K562 (cell line): Measurements from ENCODE around the gene CFAP157. TPM values are rescaled to one million over a fixed set of nuclear protein-coding genes. Genes with fewer than 3 reads are reported as not detected.

ENCODE experiments used
- ATAC-seq: fragments of 200-7000 bp; cut with Tn5 transposase; 3 replicates; pipeline ENCODE4 v1.9.1; 2020; ENCODE audit warnings: moderate library complexity
- BruUV-seq: library from RNA; stranded (reverse); fragments of 400-500 nt; replicated peaks from 2 replicates; lab custom pipeline; 2021; lab: Mats Ljungman, UMichigan
- CTCF ChIA-PET: fragments of 300-600 bp; formaldehyde crosslinking; extraction: SDS; loops from one replicate; lab custom pipeline; 2021; ENCODE audit warnings: low intra/inter-chr PET ratio; lab: Yijun Ruan, JAX
- POLR2A ChIA-PET: fragments of 300-600, 350-650 bp; sonication (Branson Sonifier 250); formaldehyde crosslinking; extraction: SDS; loops from one replicate; lab custom pipeline; 2021; ENCODE audit warnings: antibody characterized with exemption, inconsistent platforms; lab: Yijun Ruan, JAX
- DNase-seq, 4 experiments: peaks; one replicate each; pipeline versions ENCODE4 v3.0.0 to v3.0.0-alpha.2; 2011 to 2018; ENCODE audit warnings: low spot score in 3 of 4, mixed read lengths in 3 of 4; ENCODE audit errors: extremely low read depth in 1 of 4
- FAIRE-seq: peaks from 2 replicates; lab custom pipeline; 2011; peaks lifted over from hg19 to GRCh38; lab: Jason Lieb, UNC
- H2AFZ ChIP-seq: 2 replicates; pipeline ENCODE4 v1.6.0; 2011; ENCODE audit warnings: low read depth, low read length, control low read depth, inconsistent platforms
- H3K27ac ChIP-seq: fragments of 200-600 bp; 3 replicates; pipeline ENCODE4 v1.8.0; 2011; ENCODE audit warnings: low read depth, mild to moderate bottlenecking, control low read depth, inconsistent platforms, low read length, moderate library complexity, mixed read lengths; ENCODE audit errors: extremely low read depth
- H3K27me3 ChIP-seq, 2 experiments: fragments of 300-600 bp in 1 of 2; 2 replicates in 1 of 2; 3 replicates in 1 of 2; pipeline versions ENCODE4 v1.6.0 to v1.8.0; 2011; ENCODE audit warnings: inconsistent platforms in 2 of 2, low read length in 2 of 2, mild to moderate bottlenecking in 1 of 2, mixed read lengths in 1 of 2, moderate library complexity in 1 of 2; ENCODE audit not compliant: control insufficient read depth in 2 of 2, insufficient read depth in 2 of 2
- H3K36me3 ChIP-seq: fragments of 300-600 bp; 3 replicates; pipeline ENCODE4 v1.8.0; 2011; ENCODE audit warnings: mild to moderate bottlenecking, low read length, inconsistent platforms; ENCODE audit not compliant: control insufficient read depth, insufficient read depth
- H3K4me1 ChIP-seq, 2 experiments: fragments of 200-600 bp in 1 of 2; replicated peaks in 1 of 2; 2 replicates in 1 of 2; 3 replicates in 1 of 2; pipeline versions ENCODE4 v1.5.1 to v1.8.0; 2011; ENCODE audit warnings: inconsistent platforms in 2 of 2, low read length in 2 of 2, mild to moderate bottlenecking in 1 of 2, mixed read lengths in 1 of 2, moderate library complexity in 1 of 2; ENCODE audit not compliant: control insufficient read depth in 2 of 2, insufficient read depth in 2 of 2
- H3K4me2 ChIP-seq: 2 replicates; pipeline ENCODE4 v1.6.1; 2011; ENCODE audit warnings: low read length, control low read depth, inconsistent platforms, mixed read lengths; ENCODE audit not compliant: insufficient read depth
- H3K4me3 ChIP-seq: fragments of 200-600 bp; sonication (generic), shearing (Covaris generic); 2 replicates; pipeline ENCODE4 v1.5.1; 2016; ENCODE audit warnings: control low read depth, inconsistent platforms
- H3K79me2 ChIP-seq: fragments of 200-600 bp; 3 replicates; pipeline ENCODE4 v1.8.0; 2011; ENCODE audit warnings: low read length, inconsistent platforms; ENCODE audit not compliant: control insufficient read depth, insufficient read depth
- H3K9ac ChIP-seq, 2 experiments: 2 replicates each; pipeline versions ENCODE4 v1.6.0 to v1.6.1; 2011; ENCODE audit warnings: low read depth in 2 of 2, low read length in 2 of 2, control low read depth in 1 of 2, inconsistent platforms in 1 of 2, mild to moderate bottlenecking in 1 of 2, mixed read lengths in 1 of 2; ENCODE audit not compliant: insufficient read depth in 1 of 2
- H3K9me1 ChIP-seq: one replicate; pipeline ENCODE4 v1.6.0; 2011; ENCODE audit warnings: inconsistent platforms, mild to moderate bottlenecking, low read length, moderate library complexity; ENCODE audit not compliant: control insufficient read depth, insufficient read depth
- H3K9me3 ChIP-seq: replicated peaks from 2 replicates; pipeline ENCODE4 v1.5.1; 2011; ENCODE audit warnings: low read depth, low read length, inconsistent platforms; ENCODE audit not compliant: control insufficient read depth, insufficient read depth
- H4K20me1 ChIP-seq: replicated peaks from 2 replicates; pipeline ENCODE4 v1.6.1; 2011; ENCODE audit warnings: low read length, inconsistent platforms, mixed read lengths; ENCODE audit not compliant: control insufficient read depth, insufficient read depth
- CCAR2 ChIP-seq: fragments of 200-400 bp; formaldehyde crosslinking; IDR thresholded peaks from 2 replicates; pipeline ENCODE4 v1.6.1; 2017; ENCODE audit warnings: mild to moderate bottlenecking, low read depth, low read length
- CTBP1 ChIP-seq: fragments of 450-650 bp; IDR thresholded peaks from 2 replicates; pipeline ENCODE4 v1.6.1; 2016; ENCODE audit warnings: borderline replicate concordance
- CXXC5 ChIP-seq: fragments of 250-450 bp; sonication (Bioruptor Pico); IDR thresholded peaks from 2 replicates; pipeline ENCODE4 v1.8.0; 2022; ENCODE audit warnings: inconsistent platforms, mild to moderate bottlenecking, moderate library complexity
- ELF4 ChIP-seq: fragments of 450-650 bp; formaldehyde crosslinking; IDR thresholded peaks from 2 replicates; pipeline ENCODE4 v1.4.0; 2022; ENCODE audit warnings: missing genetic modification characterization
- KDM5B ChIP-seq: fragments of 200-600 bp; sonication (generic); IDR thresholded peaks from 2 replicates; pipeline ENCODE4 v1.6.1; 2012; ENCODE audit warnings: low read depth, mild to moderate bottlenecking, moderate library complexity, low read length, control low read depth, inconsistent platforms; ENCODE audit not compliant: insufficient replicate concordance
- RAD21 ChIP-seq, 2 experiments: fragments of 250-450 bp in 1 of 2; fragments of 450-650 bp in 1 of 2; sonication (Bioruptor Pico) in 1 of 2; formaldehyde crosslinking in 1 of 2; IDR thresholded peaks in 1 of 2; conservative IDR thresholded peaks in 1 of 2; 2 replicates each; pipeline versions ENCODE4 v1.4.0 to v1.8.0; 2020 to 2022; ENCODE audit warnings: mild to moderate bottlenecking in 2 of 2, moderate library complexity in 1 of 2
- TFAM ChIP-seq: fragments of 250-450 bp; sonication (Bioruptor Pico); conservative IDR thresholded peaks from 2 replicates; pipeline ENCODE4 v1.5.0; 2021; ENCODE audit warnings: mild to moderate bottlenecking, moderate library complexity
- ZNF407 ChIP-seq: fragments of 450-650 bp; IDR thresholded peaks from 2 replicates; pipeline ENCODE4 v1.6.1; 2016; ENCODE audit warnings: low read depth
- ZNF609 ChIP-seq: sonication (generic); formaldehyde crosslinking; IDR thresholded peaks from 2 replicates; pipeline ENCODE4 v1.8.1; 2023; ENCODE audit warnings: missing genetic modification reagents, mild to moderate bottlenecking, borderline replicate concordance
- WGBS: fragments of 100-300 bp; shearing (Covaris generic); methylation state at CpG from one replicate; pipeline ENCODE4 v1.1.6; 2016; ENCODE audit warnings: low coverage, mixed read lengths; ENCODE audit not compliant: insufficient coverage; ENCODE audit errors: missing lambda C conversion rate; 5-methylcytosine and 5-hydroxymethylcytosine counted together
- in situ Hi-C: fragments of 300-500 bp; cut with MboI; formaldehyde crosslinking; loops from 4 replicates; pipeline ENCODE4 v1.15.0; 2018; ENCODE audit warnings: inconsistent platforms, mixed read lengths
- intact Hi-C: fragments of 100-400 bp; cut with micrococcal nuclease; formaldehyde crosslinking; loops from 2 replicates; pipeline ENCODE4 v1.14.2; 2022
- polyA plus RNA-seq, 8 experiments: library from polyadenylated mRNA; depleted of rRNA in 4 of 8; stranded (reverse) in 5 of 8; unstranded in 3 of 8; fragments of >200 nt; fragmentation: Nextera tagmentation in 2 of 8; fragmentation: Illumina TruSeq in 1 of 8; extraction: Ambion mirVana in 2 of 8; extraction: Trizol in 1 of 8; gene quantifications; 2 replicates each; pipeline versions ENCODE4 v1.2.1 to v1.2.3, GENCODE V29; 2011 to 2014; ENCODE audit warnings: inconsistent platforms in 1 of 8, missing spikeins in 1 of 8
- total RNA-seq, 7 experiments: library from RNA; depleted of rRNA in 6 of 7; stranded (reverse); fragments of >200 nt in 6 of 7; fragmentation: Illumina TruSeq in 2 of 7; extraction: Trizol in 2 of 7; gene quantifications; 2 replicates each; pipeline versions ENCODE4 v1.2.1 to v1.2.3, GENCODE V29; 2011 to 2021; ENCODE audit warnings: low replicate concordance in 1 of 7

CFAP157 gene
- total and polyA plus RNA-seq, 9 of the 15 experiments (the other 6 are each of a cell fraction or from before 2014, with no cell fraction given): 0.03 TPM; not detected in 8

- H3K4me3 ChIP-seq: no peak overlapping the region
- no peaks in the 10 kb centered on the region for H3K9me3 ChIP-seq
- H3K4me1 ChIP-seq: peaks cover 7 to 41% of the 10 kb centered on the region in 2 experiments; a peak in 4 of 5 replicates
- H3K36me3 ChIP-seq: no peaks in the 10 kb centered on the region
- H2AFZ ChIP-seq: no peak overlapping the region
- peaks cover 4% of the 10 kb centered on the region; the same call in 2 of the 3 replicates for H3K79me2 ChIP-seq
- ChIA-PET CTCF (no interaction called here), POLR2A (interaction anchor here (0.6 kb wide), 1 partner anchor 196 kb away, joined by 3 read pairs; no protein-coding TSS in a partner anchor)
- H3K4me2 ChIP-seq: no peak overlapping the region
- WGBS: 42% methylated on average over 6 of the region's 9 CpGs
- intact Hi-C loops (loop anchor here (10.0 kb wide), 1 partner anchor 305 kb away; no protein-coding TSS in a partner anchor), in situ Hi-C loops (loop anchor here (10.0 kb wide), 1 partner anchor 135 kb away; no protein-coding TSS in a partner anchor)
- no peaks in the 10 kb centered on the region for H3K27me3 ChIP-seq
- FAIRE-seq (no peak), DNase-seq (no peak), ATAC-seq (no peak)
- BruUV-seq: no TSS peak
- no peak overlapping the region for H3K9ac ChIP-seq
- no peaks in the 10 kb centered on the region; the same call in 1 of the 2 replicates for H4K20me1 ChIP-seq
- no peaks in the 10 kb centered on the region for H3K9me1 ChIP-seq
- no peak overlapping the region for H3K27ac ChIP-seq
- TF ChIP-seq RAD21 (CRISPR knock-in tag; conservative IDR thresholded peaks at IDR 0.05 in 1 of 2, IDR thresholded peaks at IDR 0.05 in 1 of 2) (no peak), CXXC5 (CRISPR knock-in tag) (no peak), ELF4 (CRISPR knock-in tag) (no peak), CCAR2 (no peak), KDM5B (no peak), TFAM (CRISPR knock-in tag) (no peak), CTBP1 (no peak), ZNF407 (no peak), ZNF609 (no peak)
Observed at GRCh38 chr9:127730262-127730661, 23.5 kb downstream of the CFAP157 start.
